OCI-M2 (cell line): Measurements from ENCODE around the gene TMEM141.
"Not testable (repeated sequence)": the region's sequence is repeated elsewhere in the genome, so short reads cannot be mapped to it uniquely, and the experiment has no call there.

Source experiments
- DNase-seq: peaks from one replicate; lab custom pipeline; 2025; ENCODE audit not compliant: unreplicated experiment; lab: John Stamatoyannopoulos, UW

TMEM141 gene

GRCh38 chr9:136833381-136834048 lies 42.4 kb downstream of the TMEM141 start:
- DNase-seq = not testable (repeated sequence)

GRCh38 chr9:136835162-136835931 lies 44.2 kb downstream of the TMEM141 start:
- no peak for DNase-seq

- DNase-seq = no peak
Measured at GRCh38 chr9:136835932-136836904, 45.1 kb downstream of the TMEM141 start.

GRCh38 chr9:136837146-136837855 lies 46.2 kb downstream of the TMEM141 start:
- DNase-seq = no peak

GRCh38 chr9:136837856-136838277 lies 46.7 kb downstream of the TMEM141 start:
- not testable (repeated sequence) for DNase-seq

- DNase-seq = no peak
Measured at GRCh38 chr9:136838314-136839228, 47.4 kb downstream of the TMEM141 start.

- no peak for DNase-seq
Measured at GRCh38 chr9:136839229-136840139, 48.3 kb downstream of the TMEM141 start.

GRCh38 chr9:136840140-136840876 lies 49.2 kb downstream of the TMEM141 start:
- no peak for DNase-seq

GRCh38 chr9:136840877-136841645 lies 49.9 kb downstream of the TMEM141 start:
- no peak for DNase-seq

GRCh38 chr9:136841646-136842379 lies 50.7 kb downstream of the TMEM141 start:
- not testable (repeated sequence) for DNase-seq

- not testable (repeated sequence) for DNase-seq
Measured at GRCh38 chr9:136842380-136842948, 51.3 kb downstream of the TMEM141 start, which contains the start of gene AJM1. Gene AJM1, plus strand, starts transcription at chr9:136842478. Its CDS starts 1,937 bp downstream, at chr9:136844415.
